HEK293 (cell line): ENCODE results near the gene LRRC4C.

Source experiments
- REPIN1 ChIP-seq: fragments of 450-650 bp; formaldehyde crosslinking; IDR thresholded peaks from 2 replicates; pipeline ENCODE4 v1.5.1; 2017; ENCODE audit warnings: missing biosample characterization, missing genetic modification characterization, low read depth
- ZBTB8A ChIP-seq: fragments of 450-650 bp; formaldehyde crosslinking; IDR thresholded peaks from 2 replicates; pipeline ENCODE4 v1.5.1; 2016; ENCODE audit warnings: missing biosample characterization, missing genetic modification characterization
- ZNF48 ChIP-seq: fragments of 450-650 bp; formaldehyde crosslinking; IDR thresholded peaks from 2 replicates; pipeline ENCODE4 v1.5.1; 2016; ENCODE audit warnings: missing biosample characterization, missing genetic modification characterization
- TF ChIP-seq, protein P1 (sequence below): fragments of 450-650 bp; formaldehyde crosslinking; IDR thresholded peaks from 2 replicates; pipeline ENCODE4 v1.5.1; 2016; ENCODE audit warnings: missing biosample characterization, missing genetic modification characterization

- TF ChIP-seq ZNF48 (tag by site-specific recombination) (no peak), ZBTB8A (tag by site-specific recombination) (no peak), REPIN1 (tag by site-specific recombination) (no peak)
- TF ChIP-seq, protein P1, sequence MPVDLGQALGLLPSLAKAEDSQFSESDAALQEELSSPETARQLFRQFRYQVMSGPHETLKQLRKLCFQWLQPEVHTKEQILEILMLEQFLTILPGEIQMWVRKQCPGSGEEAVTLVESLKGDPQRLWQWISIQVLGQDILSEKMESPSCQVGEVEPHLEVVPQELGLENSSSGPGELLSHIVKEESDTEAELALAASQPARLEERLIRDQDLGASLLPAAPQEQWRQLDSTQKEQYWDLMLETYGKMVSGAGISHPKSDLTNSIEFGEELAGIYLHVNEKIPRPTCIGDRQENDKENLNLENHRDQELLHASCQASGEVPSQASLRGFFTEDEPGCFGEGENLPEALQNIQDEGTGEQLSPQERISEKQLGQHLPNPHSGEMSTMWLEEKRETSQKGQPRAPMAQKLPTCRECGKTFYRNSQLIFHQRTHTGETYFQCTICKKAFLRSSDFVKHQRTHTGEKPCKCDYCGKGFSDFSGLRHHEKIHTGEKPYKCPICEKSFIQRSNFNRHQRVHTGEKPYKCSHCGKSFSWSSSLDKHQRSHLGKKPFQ (tag by site-specific recombination): no peak
These were observed 1235.7 kb downstream of the LRRC4C start for GRCh38 chr11:40223596-40224330.
